DOHH2 (cell line): Measurements from ENCODE around the gene RING1.

Experiments used
- H3F3A ChIP-seq: fragments of 200-600 bp; sonication (generic), shearing (Covaris generic); 2 replicates; pipeline ENCODE4 v1.6.0; 2016; ENCODE audit warnings: antibody characterized with exemption, mild to moderate bottlenecking; ENCODE audit not compliant: control insufficient read depth, insufficient read depth
- H3K27ac ChIP-seq: fragments of 200-600 bp; sonication (generic); 2 replicates; pipeline ENCODE4 v1.5.1; 2014; ENCODE audit warnings: low read depth, mild to moderate bottlenecking, low read length, moderate library complexity
- H3K27me3 ChIP-seq: fragments of 200-600 bp; sonication (generic); 2 replicates; pipeline ENCODE4 v1.6.1; 2014; ENCODE audit warnings: mild to moderate bottlenecking, low read length, mixed read lengths; ENCODE audit not compliant: control insufficient read depth
- H3K36me3 ChIP-seq: fragments of 200-600 bp; sonication (generic); 2 replicates; pipeline ENCODE4 v1.6.1; 2014; ENCODE audit warnings: mild to moderate bottlenecking, low read length, moderate library complexity, mixed read lengths; ENCODE audit not compliant: control insufficient read depth
- H3K4me1 ChIP-seq: fragments of 200-600 bp; sonication (generic); 2 replicates; pipeline ENCODE4 v1.6.1; 2014; ENCODE audit warnings: mild to moderate bottlenecking, low read length, mixed read lengths; ENCODE audit not compliant: control insufficient read depth
- H3K4me2 ChIP-seq: fragments of 200-600 bp; sonication (generic); 2 replicates; pipeline ENCODE4 v1.6.0; 2014; ENCODE audit warnings: mild to moderate bottlenecking, low read length, moderate library complexity
- H3K4me3 ChIP-seq: fragments of 200-600 bp; sonication (generic); 2 replicates; pipeline ENCODE4 v1.5.1; 2014; ENCODE audit warnings: mild to moderate bottlenecking, low read length, mixed read lengths
- H3K79me2 ChIP-seq: fragments of 200-600 bp; sonication (generic); 2 replicates; pipeline ENCODE4 v1.6.1; 2014; ENCODE audit warnings: mild to moderate bottlenecking, low read length, mixed read lengths; ENCODE audit not compliant: control insufficient read depth
- H3K9me2 ChIP-seq: fragments of 200-600 bp; sonication (generic); replicated peaks from 2 replicates; pipeline ENCODE4 v1.6.1; 2014; ENCODE audit warnings: mild to moderate bottlenecking, low read length, mixed read lengths; ENCODE audit not compliant: control insufficient read depth
- H3K9me3 ChIP-seq: fragments of 200-600 bp; sonication (generic); 2 replicates; pipeline ENCODE4 v1.6.1; 2014; ENCODE audit warnings: antibody characterized with exemption, low read length, mixed read lengths; ENCODE audit not compliant: control insufficient read depth, insufficient read depth
- H4K20me1 ChIP-seq: fragments of 200-600 bp; sonication (generic); 2 replicates; pipeline ENCODE4 v1.6.0; 2014; ENCODE audit warnings: low read depth, mild to moderate bottlenecking, antibody characterized with exemption, low read length, moderate library complexity; ENCODE audit not compliant: control insufficient read depth, insufficient read depth
- EZH2phosphoT487 ChIP-seq: fragments of 200-600 bp; sonication (generic); IDR thresholded peaks from 2 replicates; pipeline ENCODE4 v1.6.1; 2017; ENCODE audit warnings: borderline replicate concordance, mild to moderate bottlenecking, antibody characterized with exemption, low read length, moderate library complexity, mixed read lengths
- TF ChIP-seq, protein P1 (sequence below): fragments of 200-600 bp; sonication (generic); IDR thresholded peaks from one replicate; pipeline ENCODE4 v1.5.1; 2014; ENCODE audit warnings: antibody characterized with exemption, mild to moderate bottlenecking, low read depth, low read length; ENCODE audit not compliant: poor library complexity, severe bottlenecking

The RING1 gene

GRCh38 chr6:33211136-33211535, 2.8 kb downstream of the RING1 start:
- no peak overlapping the region for H3K4me2 ChIP-seq
- no peaks in the 10 kb centered on the region; the same call in 1 of the 2 replicates for H4K20me1 ChIP-seq
- H3K36me3 ChIP-seq: peaks cover 11% of the 10 kb centered on the region
- H3K4me3 ChIP-seq: no peak overlapping the region
- H3K79me2 ChIP-seq: peaks cover 12% of the 10 kb centered on the region
- H3K9me2 ChIP-seq: no peaks in the 10 kb centered on the region
- H3F3A ChIP-seq: peaks cover 13% of the 10 kb centered on the region
- no peak for TF ChIP-seq EZH2phosphoT487
- TF ChIP-seq, protein P1, sequence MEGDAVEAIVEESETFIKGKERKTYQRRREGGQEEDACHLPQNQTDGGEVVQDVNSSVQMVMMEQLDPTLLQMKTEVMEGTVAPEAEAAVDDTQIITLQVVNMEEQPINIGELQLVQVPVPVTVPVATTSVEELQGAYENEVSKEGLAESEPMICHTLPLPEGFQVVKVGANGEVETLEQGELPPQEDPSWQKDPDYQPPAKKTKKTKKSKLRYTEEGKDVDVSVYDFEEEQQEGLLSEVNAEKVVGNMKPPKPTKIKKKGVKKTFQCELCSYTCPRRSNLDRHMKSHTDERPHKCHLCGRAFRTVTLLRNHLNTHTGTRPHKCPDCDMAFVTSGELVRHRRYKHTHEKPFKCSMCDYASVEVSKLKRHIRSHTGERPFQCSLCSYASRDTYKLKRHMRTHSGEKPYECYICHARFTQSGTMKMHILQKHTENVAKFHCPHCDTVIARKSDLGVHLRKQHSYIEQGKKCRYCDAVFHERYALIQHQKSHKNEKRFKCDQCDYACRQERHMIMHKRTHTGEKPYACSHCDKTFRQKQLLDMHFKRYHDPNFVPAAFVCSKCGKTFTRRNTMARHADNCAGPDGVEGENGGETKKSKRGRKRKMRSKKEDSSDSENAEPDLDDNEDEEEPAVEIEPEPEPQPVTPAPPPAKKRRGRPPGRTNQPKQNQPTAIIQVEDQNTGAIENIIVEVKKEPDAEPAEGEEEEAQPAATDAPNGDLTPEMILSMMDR: no peak
- H3K27ac ChIP-seq: no peak overlapping the region
- H3K27me3 ChIP-seq: peaks cover 21% of the 10 kb centered on the region
- no peaks in the 10 kb centered on the region for H3K9me3 ChIP-seq
- H3K4me1 ChIP-seq: peaks cover 32% of the 10 kb centered on the region

DNA sequence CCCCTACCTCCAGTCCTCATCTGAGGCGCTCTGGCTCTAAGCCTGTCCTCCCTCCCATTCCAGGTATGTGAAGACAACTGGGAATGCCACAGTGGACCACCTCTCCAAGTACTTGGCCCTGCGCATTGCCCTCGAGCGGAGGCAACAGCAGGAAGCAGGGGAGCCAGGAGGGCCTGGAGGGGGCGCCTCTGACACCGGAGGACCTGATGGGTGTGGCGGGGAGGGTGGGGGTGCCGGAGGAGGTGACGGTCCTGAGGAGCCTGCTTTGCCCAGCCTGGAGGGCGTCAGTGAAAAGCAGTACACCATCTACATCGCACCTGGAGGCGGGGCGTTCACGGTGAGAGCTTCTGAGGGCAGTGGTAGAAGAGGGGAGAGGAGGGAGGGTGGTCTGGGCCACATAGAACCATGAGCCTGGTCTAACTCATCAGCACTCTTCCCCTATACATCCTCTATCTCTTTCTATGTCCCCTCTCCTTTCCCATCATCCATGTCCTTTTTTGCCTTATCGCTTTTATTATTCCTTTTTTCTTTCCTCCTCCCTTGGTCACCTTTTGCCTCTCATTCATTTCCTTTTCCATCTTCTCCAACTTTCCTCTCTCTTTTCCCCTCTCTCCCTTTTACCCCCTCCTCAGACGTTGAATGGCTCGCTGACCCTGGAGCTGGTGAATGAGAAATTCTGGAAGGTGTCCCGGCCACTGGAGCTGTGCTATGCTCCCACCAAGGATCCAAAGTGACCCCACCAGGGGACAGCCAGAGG, 3.5 kb downstream of the RING1 start:
- Histone ChIP-seq H3K4me2 (no peak overlapping the region), H4K20me1 (no peaks in the 10 kb centered on the region; the same call in 1 of the 2 replicates), H3K27me3 (peaks cover 21% of the 10 kb centered on the region)

GRCh38 chr6:33212857-33213165, 4.5 kb downstream of the RING1 start:
- H3K36me3 ChIP-seq: peaks cover 11% of the 10 kb centered on the region
- peaks cover 11% of the 10 kb centered on the region for H3F3A ChIP-seq
- no peaks in the 10 kb centered on the region for H3K9me2 ChIP-seq
- no peaks in the 10 kb centered on the region; the same call in 1 of the 2 replicates for H4K20me1 ChIP-seq
- no peaks in the 10 kb centered on the region for H3K9me3 ChIP-seq
- peak overlapping the region; percentile 55 for H3K4me2 ChIP-seq
- peaks cover 22% of the 10 kb centered on the region for H3K4me1 ChIP-seq
- peaks cover 21% of the 10 kb centered on the region for H3K27me3 ChIP-seq
- H3K79me2 ChIP-seq: peaks cover 8% of the 10 kb centered on the region
- peak overlapping the region; percentile 35 for H3K4me3 ChIP-seq
- TF ChIP-seq EZH2phosphoT487: no peak
- TF ChIP-seq, protein P1: no peak
- no peak overlapping the region for H3K27ac ChIP-seq

More for the DNA sequence above, 3.5 kb downstream of the RING1 start:
- TF ChIP-seq, protein P1: peak; percentile 21
- no peak for TF ChIP-seq EZH2phosphoT487
- H3K36me3 ChIP-seq: peaks cover 11% of the 10 kb centered on the region
- H3K79me2 ChIP-seq: peaks cover 12% of the 10 kb centered on the region
- no peaks in the 10 kb centered on the region for H3K9me2 ChIP-seq
- H3K9me3 ChIP-seq: no peaks in the 10 kb centered on the region
- H3K27ac ChIP-seq: no peak overlapping the region
- no peak overlapping the region for H3K4me3 ChIP-seq
- peaks cover 11% of the 10 kb centered on the region for H3F3A ChIP-seq
- peaks cover 31% of the 10 kb centered on the region for H3K4me1 ChIP-seq
